Vagina (tissue), 2 donors: ENCODE measurements around the gene SEMA3E.

Source experiments
- CTCF ChIP-seq, 3 experiments: fragments of 450-650 bp in 2 of 3; fragments of 200-600 bp in 1 of 3; sonication (generic) in 1 of 3; IDR thresholded peaks; one replicate each; pipeline ENCODE4 v1.5.1; 2017 to 2019; ENCODE audit warnings: antibody characterized with exemption in 3 of 3, mild to moderate bottlenecking in 2 of 3, moderate library complexity in 2 of 3
- POLR2AphosphoS5 ChIP-seq, 2 donors: sonication (generic); formaldehyde crosslinking; IDR thresholded peaks; one replicate each; pipeline ENCODE4 v1.9.0; 2017; ENCODE audit warnings: antibody characterized with exemption in 2 of 2, mild to moderate bottlenecking in 2 of 2, low read depth in 1 of 2; ENCODE audit not compliant: insufficient read depth in 1 of 2

- TF ChIP-seq CTCF (IDR thresholded peaks at IDR 0.05) (no peak), POLR2AphosphoS5 (IDR thresholded peaks at IDR 0.05; ENCODE audit: insufficient read depth in 1 of 2, low read depth in 1 of 2) (no peak)
Observed at GRCh38 chr7:83696101-83696500, 47.2 kb upstream of the SEMA3E start.
